Stimulated activated CD8-positive, alpha-beta memory T cell treated with anti-CD3 and anti-CD28 coated beads, Interleukin-4, amount 100 ng/mL, for 24 hours (primary cell): ENCODE data around the gene FHL1.
A peak's percentile ranks its signal among the peaks of the same experiment; 100 is the strongest.
"Not testable (repeated sequence)": the region's sequence is repeated elsewhere in the genome, so short reads cannot be mapped to it uniquely, and the experiment has no call there.

ENCODE experiments used
- DNase-seq: peaks from one replicate; pipeline ENCODE4 v3.0.0-alpha.2; 2020; ENCODE audit warnings: low read depth

Gene FHL1

GRCh38 chrX:136210243-136210642, 62.9 kb downstream of the FHL1 start:
- no peak for DNase-seq

- no peak for DNase-seq
These were observed 63.5 kb downstream of the FHL1 start for GRCh38 chrX:136210806-136211205.

GRCh38 chrX:136211766-136212556, 64.6 kb downstream of the FHL1 start:
- DNase-seq, result no peak

- DNase-seq, result no peak
These were observed 65.3 kb downstream of the FHL1 start for GRCh38 chrX:136212557-136213111.

- no peak for DNase-seq
These were observed 67.2 kb downstream of the FHL1 start for GRCh38 chrX:136214551-136214950.

GRCh38 chrX:136215559-136215958, 68.2 kb downstream of the FHL1 start:
- no peak for DNase-seq

- no peak for DNase-seq
These were observed 72.6 kb downstream of the FHL1 start for GRCh38 chrX:136219893-136220292.

GRCh38 chrX:136220540-136220939, 73.2 kb downstream of the FHL1 start:
- DNase-seq, result no peak

- no peak for DNase-seq
These were observed 73.6 kb downstream of the FHL1 start for GRCh38 chrX:136220951-136221350.

GRCh38 chrX:136221851-136222513, 74.6 kb downstream of the FHL1 start:
- no peak for DNase-seq

- no peak for DNase-seq
These were observed 79.7 kb downstream of the FHL1 start for GRCh38 chrX:136227074-136227473.

GRCh38 chrX:136227948-136228838, 80.9 kb downstream of the FHL1 start:
- no peak for DNase-seq

GRCh38 chrX:136228839-136229207, 81.5 kb downstream of the FHL1 start:
- DNase-seq, result no peak

- DNase-seq, result no peak
These were observed 89.7 kb downstream of the FHL1 start for GRCh38 chrX:136237074-136237473.

GRCh38 chrX:136237849-136238248, 90.5 kb downstream of the FHL1 start:
- DNase-seq, result not testable (repeated sequence)

GRCh38 chrX:136246201-136246600, 98.9 kb downstream of the FHL1 start:
- DNase-seq, result no peak

GRCh38 chrX:136250191-136251040, 103.1 kb downstream of the FHL1 start:
- peak; percentile 23 for DNase-seq

- DNase-seq, result peak; percentile 41
These were observed 104.0 kb downstream of the FHL1 start, which contains the start of gene MAP7D3 for GRCh38 chrX:136251041-136251991. TSS of gene MAP7D3 (minus strand) at chrX:136251400. CDS start at chrX:136251358, 42 bp downstream.

- no peak for DNase-seq
These were observed 108.2 kb downstream of the FHL1 start for GRCh38 chrX:136255541-136255940.

GRCh38 chrX:136256026-136256425, 108.7 kb downstream of the FHL1 start:
- no peak for DNase-seq
